GM18867 (cell line): ENCODE data around the gene PPARD.
"Not testable (repeated sequence)": the region's sequence is repeated elsewhere in the genome, so short reads cannot be mapped to it uniquely, and the experiment has no call there.

Source experiments
- ATAC-seq: cut with Tn5 transposase; IDR thresholded peaks from one replicate; pipeline ENCODE4 v1.9.1; 2021; ENCODE audit warnings: mild to moderate bottlenecking, moderate library complexity; ENCODE audit not compliant: unreplicated experiment

Gene PPARD

GRCh38 chr6:35312076-35312800 lies 30.1 kb upstream of the PPARD start:
- ATAC-seq = no peak

DNA sequence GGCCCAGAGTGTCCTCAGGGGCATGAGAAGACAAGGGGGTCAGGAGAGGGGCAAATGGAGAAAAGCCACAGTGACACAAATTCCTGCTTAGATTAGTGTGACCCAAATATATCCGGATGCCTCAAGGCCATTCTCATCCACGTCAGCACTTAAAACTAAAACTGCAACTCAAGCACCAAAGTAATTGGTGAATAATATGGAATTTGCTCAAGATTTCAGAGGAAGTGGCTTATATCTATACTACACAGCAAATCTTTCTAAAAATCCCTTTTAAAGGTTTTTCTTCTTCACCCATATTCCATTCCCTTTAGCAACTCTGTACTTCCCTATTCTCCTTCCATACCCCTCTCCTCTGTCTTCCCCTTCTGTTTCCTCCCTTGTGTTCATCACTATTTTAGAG lies 29.6 kb upstream of the PPARD start:
- ATAC-seq = no peak

DNA sequence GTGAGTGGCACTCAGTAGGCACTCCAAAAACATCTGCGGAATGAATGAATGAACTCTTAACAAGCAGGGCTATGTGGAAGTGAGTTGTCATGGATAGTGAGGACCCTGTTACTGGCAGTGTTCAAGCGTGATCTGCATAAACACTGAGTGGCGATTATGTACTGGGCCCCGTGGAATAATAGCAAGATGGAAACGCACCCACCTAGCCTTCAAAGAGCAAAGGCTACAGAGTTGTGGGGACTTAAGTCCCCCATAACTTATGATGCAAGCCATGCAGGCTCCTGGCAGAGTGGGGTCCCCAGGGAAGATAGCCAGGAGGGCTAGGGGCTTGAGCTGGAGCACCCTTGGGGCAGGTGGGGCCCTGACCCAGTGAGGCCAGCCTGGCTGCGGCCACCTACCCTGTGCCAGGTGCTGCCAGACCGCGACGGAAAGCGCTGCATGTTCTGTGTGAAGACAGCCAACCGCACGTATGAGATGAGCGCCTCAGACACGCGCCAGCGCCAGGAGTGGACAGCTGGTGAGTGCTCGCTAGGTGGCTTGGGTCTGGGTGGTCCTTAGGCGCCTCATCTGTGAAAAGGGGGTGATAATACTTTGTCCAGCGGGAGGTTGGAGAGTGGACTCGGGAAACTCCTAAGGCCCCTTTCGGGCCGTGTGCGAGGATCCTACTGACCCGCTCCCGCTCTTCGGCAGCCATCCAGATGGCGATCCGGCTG lies 24.7 kb upstream of the PPARD start:
- no peak for ATAC-seq

- ATAC-seq = no peak
These were observed 23.9 kb upstream of the PPARD start for GRCh38 chr6:35318196-35319171.

GRCh38 chr6:35319346-35320030 lies 22.9 kb upstream of the PPARD start:
- no peak for ATAC-seq

DNA sequence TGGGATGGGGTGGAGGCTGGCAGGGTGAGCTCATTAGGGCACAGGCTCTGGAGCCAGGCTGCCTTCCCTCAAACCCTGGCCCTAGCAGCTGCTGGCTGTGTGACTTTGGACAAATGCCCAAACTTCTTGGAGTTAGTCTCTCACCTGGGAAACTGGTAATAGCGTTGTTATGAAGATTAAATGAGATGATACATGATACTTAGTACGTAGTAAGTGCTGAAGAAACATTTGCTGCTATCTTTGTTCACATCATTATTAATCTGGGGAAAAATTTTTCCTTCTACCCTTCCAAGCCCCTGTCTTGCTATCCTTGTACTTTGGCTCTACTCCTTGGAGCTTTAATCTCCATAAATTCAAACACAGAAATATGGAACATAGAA lies 22.3 kb upstream of the PPARD start:
- no peak for ATAC-seq

DNA sequence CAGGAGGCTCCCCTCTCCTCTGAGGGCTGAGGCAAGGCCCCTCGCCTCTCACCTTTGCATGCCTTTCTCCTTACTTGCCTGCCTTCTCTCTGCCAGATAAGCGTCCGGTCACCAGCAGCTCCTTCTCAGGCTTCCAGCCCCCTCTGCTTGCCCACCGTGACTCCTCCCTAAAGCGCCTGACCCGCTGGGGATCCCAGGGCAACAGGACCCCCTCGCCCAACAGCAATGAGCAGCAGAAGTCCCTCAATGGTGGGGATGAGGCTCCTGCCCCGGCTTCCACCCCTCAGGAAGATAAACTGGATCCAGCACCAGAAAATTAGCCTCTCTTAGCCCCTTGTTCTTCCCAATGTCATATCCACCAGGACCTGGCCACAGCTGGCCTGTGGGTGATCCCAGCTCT lies 21.3 kb upstream of the PPARD start:
- ATAC-seq = no peak

GRCh38 chr6:35327349-35328027 lies 14.9 kb upstream of the PPARD start:
- peak; percentile 73 for ATAC-seq

DNA sequence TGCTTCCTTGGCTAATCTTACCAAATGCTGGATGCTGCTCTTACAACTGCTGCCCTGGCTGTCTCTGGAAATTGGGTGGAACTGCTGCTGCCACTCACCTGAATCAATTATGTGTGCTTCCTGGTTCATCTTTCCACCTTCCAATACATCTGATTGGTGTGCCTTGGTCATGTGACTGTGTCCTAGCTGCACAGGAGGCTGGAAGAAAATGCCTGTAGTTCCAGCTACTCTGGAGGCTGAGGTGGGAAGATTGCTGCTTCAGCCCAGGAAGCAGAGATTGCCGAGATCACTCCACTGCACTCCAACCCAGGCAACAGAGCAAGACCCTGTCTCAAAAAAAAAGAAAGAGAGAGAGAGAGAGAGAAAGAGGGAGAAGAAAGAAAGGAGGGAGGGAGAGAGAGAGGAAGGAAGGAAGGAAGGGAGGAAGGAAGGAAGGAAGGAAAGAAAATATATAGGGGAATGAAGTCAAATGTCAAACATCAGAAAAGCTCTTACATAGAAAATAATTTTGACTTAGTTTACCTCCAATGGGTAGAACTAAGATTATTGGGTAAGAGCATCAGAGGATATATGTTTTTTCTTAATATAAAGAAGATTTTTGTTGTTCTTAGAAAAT lies 14.1 kb upstream of the PPARD start:
- ATAC-seq = no peak

GRCh38 chr6:35328965-35329364 lies 13.4 kb upstream of the PPARD start:
- not testable (repeated sequence) for ATAC-seq

DNA sequence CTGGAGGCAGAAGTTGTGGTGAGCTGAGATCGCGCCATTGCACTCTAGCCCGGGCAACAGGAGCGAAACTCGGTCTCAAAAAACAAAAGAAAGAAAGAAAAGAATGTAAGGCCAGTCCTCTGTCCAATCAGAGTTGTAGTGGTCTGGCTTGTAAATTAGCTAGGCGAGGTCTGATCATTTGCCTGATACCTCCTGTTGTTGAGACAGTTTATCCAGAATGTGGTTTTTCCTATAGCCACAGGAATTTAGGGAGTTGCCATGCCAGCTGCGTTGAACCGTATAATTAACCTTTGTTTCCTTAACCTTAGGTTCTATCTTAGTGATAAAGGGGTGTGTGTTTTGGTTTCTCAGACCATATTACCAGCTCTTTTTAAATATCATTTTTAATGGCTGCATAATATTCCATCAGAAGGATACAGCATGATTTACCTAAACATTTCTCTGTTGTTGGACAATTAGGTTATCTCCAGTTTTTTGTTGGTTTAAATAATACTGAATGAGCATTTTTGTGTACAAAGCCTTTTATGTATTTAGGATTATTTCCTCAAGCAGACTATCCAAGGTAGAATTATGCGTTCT lies 11.7 kb upstream of the PPARD start:
- no peak for ATAC-seq

- ATAC-seq = not testable (repeated sequence)
These were observed 10.1 kb upstream of the PPARD start for GRCh38 chr6:35332074-35332887.

- no peak for ATAC-seq
These were observed 801 bp upstream of the PPARD start for GRCh38 chr6:35341557-35341956.

GRCh38 chr6:35343092-35343834 lies 905 bp downstream of the PPARD start:
- ATAC-seq = no peak

DNA sequence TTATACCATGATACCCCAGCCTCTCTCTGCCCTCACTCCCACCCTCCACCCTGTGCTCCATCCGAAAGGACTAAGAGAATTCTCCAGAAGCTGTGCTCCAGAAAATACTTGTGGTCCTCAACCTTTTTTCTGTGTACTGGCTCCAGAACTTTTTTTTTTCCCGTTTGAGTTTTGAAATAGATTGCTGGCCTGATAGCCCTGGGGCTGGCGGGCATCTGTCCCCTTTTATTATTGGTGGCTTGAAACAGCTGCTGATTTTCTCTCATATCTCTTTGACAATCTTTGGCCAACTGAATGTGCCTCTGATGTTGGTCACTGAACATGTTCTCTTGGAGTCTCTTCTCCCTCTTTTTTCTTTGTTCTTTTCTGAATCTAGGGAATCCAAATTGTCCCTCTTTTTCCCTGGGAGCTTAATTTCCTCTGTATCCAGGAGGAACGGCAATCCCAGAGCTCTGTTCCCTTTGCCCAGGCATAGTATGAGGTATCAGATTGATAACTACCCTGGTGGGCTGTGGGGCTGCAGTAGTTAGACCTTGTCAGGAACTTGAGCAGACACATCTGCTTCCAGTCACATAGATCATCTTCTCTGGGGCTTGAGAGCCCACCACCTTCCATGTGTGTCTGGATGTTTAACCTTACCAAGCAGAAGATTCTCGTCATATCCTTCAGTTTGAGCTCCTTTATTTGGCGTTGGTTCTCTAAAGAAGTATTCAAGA lies 1.6 kb downstream of the PPARD start:
- no peak for ATAC-seq

DNA sequence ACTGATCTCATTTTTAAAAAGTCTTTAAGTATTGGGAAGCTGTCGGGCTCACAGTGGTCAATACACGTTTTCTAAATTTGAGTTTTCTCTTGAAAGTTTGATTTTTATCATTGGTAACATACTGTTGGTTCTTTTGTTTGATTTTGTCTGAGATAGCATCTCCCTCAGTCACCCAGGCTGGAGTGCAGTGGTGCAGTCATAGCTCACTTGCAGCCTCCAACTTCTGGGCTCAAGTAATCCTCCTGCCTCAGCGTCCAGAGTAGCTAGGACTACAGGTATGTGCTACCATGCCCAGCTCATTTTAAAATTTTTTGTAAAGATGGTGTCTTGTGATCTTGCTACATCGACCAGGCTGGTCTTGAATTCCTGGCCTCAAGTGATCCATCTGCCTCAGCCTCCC lies 9.1 kb downstream of the PPARD start:
- ATAC-seq = no peak

GRCh38 chr6:35352735-35353134 lies 10.4 kb downstream of the PPARD start:
- no peak for ATAC-seq
